ENCODE measurements around the gene BAX. TPM values are rescaled to one million over a fixed set of nuclear protein-coding genes. Genes with fewer than 3 reads are reported as not detected.

BAX gene
- total RNA-seq, 1 donor from 2014 or later, result 59.7 TPM

GRCh38 chr19:48928164-48929025 is 26.3 kb upstream of the BAX start:
- DNase-seq (ENCODE audit: low read depth), result peak; percentile 76

- peak; percentile 27 for DNase-seq (ENCODE audit: low read depth)
These were observed 21.2 kb upstream of the BAX start, which contains the start of gene DHDH for GRCh38 chr19:48933382-48933932. DHDH (plus strand) TSS chr19:48933699; CDS start chr19:48933722, 23 bp downstream.

DNA sequence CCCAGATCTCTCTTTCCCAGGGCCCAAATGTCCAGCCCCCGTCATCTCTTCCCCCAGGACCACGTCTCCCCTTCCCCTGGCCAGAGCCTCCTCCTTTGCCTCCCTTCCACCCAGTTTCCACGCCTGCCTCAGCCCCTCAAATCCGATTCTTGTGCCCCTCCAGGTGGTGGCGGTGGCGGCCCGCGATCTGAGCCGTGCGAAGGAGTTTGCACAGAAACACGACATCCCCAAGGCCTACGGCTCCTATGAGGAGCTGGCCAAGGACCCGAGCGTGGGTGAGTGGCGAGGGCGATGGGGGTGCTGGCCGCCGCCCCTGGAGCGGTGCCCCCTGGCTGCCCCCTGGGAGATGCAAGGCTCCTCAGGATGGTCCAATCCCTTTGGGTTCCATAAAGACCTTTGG is 19.8 kb upstream of the BAX start:
- DNase-seq (ENCODE audit: low read depth), result no peak

DNA sequence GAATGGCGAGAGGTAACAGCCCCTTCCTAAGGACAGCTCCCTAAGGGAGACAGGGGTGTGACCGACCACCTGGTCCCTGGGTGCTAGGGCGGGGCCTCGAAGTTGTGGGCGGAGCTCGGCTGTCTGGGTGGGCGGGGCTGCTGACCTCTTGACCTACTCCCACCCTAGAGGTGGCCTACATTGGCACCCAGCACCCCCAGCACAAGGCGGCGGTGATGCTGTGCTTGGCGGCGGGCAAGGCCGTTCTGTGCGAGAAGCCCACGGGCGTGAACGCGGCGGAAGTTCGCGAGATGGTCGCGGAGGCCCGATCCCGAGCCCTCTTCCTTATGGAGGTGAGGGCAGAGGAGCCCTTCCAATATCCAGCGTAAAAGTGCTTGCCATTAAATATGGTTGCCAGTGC is 18.8 kb upstream of the BAX start:
- DNase-seq (ENCODE audit: low read depth), result no peak

- no peak for DNase-seq (ENCODE audit: low read depth)
These were observed 16.4 kb upstream of the BAX start for GRCh38 chr19:48938256-48938655.

DNA sequence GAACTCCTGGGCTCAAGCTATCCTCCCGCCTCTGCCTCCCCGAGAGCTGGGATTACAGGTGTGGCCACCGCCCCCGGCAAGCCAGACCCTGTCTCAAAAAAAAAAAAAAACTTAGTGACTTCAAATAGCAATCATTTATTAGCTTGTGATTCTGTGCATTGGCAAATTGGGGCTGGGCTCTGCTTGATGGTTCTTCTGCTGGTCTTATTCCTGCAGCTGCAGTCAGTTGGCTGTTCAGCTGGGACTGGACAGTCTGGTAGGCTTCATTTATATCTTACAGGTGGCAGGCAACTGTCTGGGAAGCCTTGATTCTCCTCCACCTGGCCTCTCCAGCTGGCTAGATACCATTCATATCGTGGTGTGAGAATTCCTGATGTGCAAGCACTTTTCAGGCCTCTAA is 13.8 kb upstream of the BAX start:
- no peak for DNase-seq (ENCODE audit: low read depth)

GRCh38 chr19:48943081-48943480 is 11.6 kb upstream of the BAX start:
- no peak for DNase-seq (ENCODE audit: low read depth)

DNA sequence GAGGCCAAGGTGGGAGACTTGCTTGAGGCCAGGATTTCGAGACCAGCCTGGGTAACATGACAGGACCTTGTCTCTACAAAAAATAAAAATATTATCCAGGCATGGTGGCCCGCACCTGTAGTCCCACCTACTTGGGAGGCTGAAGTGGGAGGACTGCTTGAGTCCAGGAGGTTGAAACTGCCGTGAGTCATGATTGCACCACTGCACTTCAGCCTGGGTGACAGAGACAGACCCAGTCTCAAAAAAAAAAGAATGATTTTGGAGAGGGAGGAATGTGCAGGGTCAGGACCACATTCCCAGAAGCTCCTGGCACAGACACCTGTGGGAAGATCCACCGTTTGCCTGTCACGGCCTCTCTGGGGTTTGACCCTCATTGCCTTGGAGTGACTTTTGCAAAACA is 9.3 kb upstream of the BAX start:
- no peak for DNase-seq (ENCODE audit: low read depth)

DNA sequence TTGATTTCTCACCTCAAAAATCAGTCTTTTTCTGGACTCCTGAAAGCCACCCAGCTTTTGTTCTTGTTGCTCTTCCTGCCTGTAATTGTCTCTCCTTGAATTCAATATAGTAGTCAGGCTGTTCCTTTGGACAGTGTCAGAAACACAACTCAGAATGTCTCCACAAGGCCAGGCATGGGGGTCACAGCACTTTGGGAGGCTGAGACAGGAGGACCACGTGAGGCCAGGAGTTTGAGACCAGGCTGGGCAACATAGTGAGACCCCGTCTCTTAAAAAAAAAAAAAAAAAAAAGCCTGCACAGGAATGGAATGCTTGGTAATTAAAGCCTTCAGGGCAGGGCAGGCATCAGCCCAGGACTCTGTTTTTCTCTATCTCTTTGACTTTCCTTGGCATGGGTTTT is 8.9 kb upstream of the BAX start:
- DNase-seq (ENCODE audit: low read depth), result no peak

DNA sequence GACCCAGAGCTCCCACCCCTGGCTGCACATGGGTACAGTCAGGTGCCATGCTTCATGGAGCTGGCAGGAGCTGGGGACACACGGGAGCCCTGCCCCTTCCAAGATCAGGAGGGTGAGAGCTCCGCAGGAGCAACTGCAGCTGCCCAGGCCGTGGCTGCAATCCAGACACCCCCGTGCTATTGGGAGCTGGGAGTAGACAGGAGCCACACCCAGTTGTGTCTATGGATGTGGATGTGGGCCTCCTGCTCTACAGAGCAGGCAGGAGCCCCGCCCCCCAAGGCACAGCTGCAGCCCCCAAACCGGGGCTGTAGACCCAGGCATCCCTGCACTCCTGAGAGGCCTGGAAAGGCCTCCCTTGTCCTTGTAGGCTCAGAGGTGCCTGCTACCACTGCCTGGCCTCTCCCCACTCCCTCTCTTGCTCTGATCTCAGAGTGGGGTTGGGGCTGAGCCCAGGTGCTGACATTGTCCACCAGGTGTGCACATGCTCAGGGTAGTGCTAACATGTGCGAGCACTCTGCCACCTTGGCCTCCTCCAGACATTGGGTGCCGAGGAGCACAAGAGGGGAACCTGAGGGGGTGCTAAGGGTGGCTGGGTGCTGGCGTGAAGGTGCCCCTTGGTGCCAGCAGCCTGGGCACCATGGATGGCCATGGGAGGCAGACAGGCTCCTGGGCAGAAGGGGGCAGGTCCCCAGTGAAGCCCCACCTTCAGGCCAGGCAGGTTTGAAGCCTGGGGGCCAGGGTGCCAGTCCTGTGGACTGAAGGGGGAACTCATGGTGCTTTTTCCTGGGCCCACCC is 8.0 kb upstream of the BAX start:
- peak; percentile 47 for DNase-seq (ENCODE audit: low read depth)

- DNase-seq (ENCODE audit: low read depth), result no peak
These were observed 7.5 kb upstream of the BAX start for GRCh38 chr19:48947258-48947542.

GRCh38 chr19:48950159-48950558 is 4.5 kb upstream of the BAX start:
- no peak for DNase-seq (ENCODE audit: low read depth)

- DNase-seq (ENCODE audit: low read depth), result no peak
These were observed 3.7 kb upstream of the BAX start for GRCh38 chr19:48950830-48951519.

- no peak for DNase-seq (ENCODE audit: low read depth)
These were observed 1.5 kb upstream of the BAX start for GRCh38 chr19:48953141-48953540.

DNA sequence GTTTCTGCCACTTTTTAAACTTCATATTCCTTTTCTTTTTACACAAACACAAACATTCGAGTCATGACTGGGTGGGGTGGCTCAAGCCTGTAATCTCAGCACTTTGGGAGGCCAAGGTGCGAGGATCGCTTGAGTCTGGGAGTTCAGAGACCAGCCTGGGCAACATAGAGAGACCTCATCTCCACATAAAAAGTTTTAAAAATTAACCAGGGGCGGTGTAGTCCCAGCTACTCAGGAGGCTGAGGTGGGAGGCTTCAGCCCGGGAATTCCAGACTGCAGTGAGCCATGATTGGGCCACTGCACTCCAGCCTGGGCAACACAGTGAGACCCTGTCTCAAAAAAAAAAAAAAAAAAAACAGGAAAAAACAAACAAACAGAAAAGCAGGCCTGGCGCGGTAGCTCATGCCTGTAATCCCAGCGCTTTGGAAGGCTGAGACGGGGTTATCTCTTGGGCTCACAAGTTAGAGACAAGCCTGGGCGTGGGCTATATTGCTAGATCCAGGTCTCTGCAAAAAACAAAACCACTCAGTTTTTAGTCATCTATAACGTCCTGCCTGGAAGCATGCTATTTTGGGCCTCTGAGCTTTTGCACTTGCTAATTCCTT is 583 bp upstream of the BAX start:
- no peak for DNase-seq (ENCODE audit: low read depth)

DNA sequence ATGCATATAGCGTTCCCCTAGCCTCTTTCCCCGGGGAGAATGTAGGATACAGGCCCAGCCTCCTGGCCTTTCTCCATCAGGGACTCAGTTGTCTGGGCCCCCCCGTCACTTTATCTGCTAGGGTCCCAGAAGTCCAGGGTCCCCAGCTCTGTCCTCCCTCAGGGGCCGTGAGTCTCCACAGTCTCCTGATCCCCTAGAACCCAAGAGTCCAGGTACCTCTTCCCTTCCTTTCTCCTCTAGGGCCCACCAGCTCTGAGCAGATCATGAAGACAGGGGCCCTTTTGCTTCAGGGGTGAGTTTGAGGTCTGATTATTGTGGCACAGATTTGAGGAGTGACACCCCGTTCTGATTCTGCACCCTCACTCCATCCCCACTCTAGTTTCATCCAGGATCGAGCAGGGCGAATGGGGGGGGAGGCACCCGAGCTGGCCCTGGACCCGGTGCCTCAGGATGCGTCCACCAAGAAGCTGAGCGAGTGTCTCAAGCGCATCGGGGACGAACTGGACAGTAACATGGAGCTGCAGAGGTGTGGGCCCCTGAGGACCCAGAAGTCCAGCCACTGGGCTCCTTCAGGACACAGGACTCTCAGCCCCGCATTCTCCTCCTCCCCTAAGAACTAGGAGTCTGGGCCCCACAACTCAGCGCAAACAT is 758 bp downstream of the BAX start:
- no peak for DNase-seq (ENCODE audit: low read depth)

GRCh38 chr19:48958006-48958405 is 3.3 kb downstream of the BAX start:
- no peak for DNase-seq (ENCODE audit: low read depth)

- no peak for DNase-seq (ENCODE audit: low read depth)
These were observed 4.9 kb downstream of the BAX start for GRCh38 chr19:48959341-48960239.

DNA sequence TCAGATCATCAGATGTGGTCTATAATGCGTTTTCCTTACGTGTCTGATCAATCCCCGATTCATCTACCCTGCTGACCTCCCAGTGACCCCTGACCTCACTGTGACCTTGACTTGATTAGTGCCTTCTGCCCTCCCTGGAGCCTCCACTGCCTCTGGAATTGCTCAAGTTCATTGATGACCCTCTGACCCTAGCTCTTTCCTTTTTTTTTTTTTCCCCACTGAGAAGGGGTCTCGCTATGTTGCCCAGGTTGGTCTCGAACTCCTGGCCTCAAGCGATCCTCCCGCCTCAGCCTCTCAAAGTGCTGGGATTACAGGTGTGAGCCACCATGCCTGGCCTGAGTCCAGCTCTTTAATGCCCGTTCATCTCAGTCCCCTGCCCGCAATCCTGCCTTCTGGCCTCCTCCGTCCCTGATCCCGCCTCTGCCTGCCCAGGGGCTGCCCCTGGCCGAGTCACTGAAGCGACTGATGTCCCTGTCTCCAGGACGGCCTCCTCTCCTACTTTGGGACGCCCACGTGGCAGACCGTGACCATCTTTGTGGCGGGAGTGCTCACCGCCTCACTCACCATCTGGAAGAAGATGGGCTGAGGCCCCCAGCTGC is 6.5 kb downstream of the BAX start:
- no peak for DNase-seq (ENCODE audit: low read depth)

All from myocyte (in vitro differentiated cells).